ENCODE data around the gene UIMC1.

The UIMC1 gene

DNA sequence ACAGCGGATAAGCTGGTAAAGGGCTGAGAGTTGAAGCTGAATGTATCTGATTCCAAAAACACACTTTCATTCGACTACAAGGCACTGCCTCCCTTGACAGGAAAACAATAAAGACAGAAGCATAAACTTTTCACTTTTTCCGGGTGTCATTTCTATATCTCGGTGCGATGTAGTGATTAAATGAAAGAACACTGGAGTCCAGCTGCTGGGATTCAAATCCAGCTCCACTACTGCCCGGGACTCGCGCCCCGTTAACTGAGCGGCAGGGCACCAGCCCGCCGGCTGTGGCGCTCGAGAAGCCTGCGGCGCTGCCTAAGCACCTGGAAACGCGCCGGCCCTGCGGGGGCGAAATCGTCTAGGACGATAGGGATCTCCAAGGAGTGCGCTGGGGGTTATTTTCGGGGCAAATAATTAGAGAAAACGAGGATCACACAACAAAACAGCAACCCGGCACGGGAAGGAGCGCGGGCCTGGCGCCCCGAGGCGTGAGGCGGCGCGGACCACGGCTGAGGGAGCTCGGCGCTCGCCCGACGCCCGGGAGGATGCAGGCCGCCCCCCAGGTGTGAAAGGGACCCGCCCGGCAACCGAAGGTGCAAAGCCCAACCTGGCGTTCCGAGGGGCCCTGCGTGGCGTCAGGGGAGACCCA, 837 bp downstream of the UIMC1 start (continued):
- TF ChIP-seq ZNF660 (tag by site-specific recombination; IDR thresholded peaks at IDR 0.05) = 0 out of 2 replicates have a peak, but pooled peaks have one; percentile 38
- TF ChIP-seq KLF8 (tag by site-specific recombination; IDR thresholded peaks at IDR 0.05) = no peak
- no peak for TF ChIP-seq ZNF335 (tag by site-specific recombination; conservative IDR thresholded peaks at IDR 0.05)
- no peak for TF ChIP-seq ZNF311 (tag by site-specific recombination; IDR thresholded peaks at IDR 0.05; ENCODE audit: borderline replicate concordance)
- TF ChIP-seq, protein P1, sequence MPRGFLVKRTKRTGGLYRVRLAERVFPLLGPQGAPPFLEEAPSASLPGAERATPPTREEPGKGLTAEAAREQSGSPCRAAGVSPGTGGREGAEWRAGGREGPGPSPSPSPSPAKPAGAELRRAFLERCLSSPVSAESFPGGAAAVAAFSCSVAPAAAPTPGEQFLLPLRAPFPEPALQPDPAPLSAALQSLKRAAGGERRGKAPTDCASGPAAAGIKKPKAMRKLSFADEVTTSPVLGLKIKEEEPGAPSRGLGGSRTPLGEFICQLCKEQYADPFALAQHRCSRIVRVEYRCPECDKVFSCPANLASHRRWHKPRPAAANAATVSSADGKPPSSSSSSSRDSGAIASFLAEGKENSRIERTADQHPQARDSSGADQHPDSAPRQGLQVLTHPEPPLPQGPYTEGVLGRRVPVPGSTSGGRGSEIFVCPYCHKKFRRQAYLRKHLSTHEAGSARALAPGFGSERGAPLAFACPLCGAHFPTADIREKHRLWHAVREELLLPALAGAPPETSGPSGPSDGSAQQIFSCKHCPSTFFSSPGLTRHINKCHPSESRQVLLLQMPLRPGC (tag by site-specific recombination; IDR thresholded peaks at IDR 0.05) = no peak
- TF ChIP-seq ZNF10 (tag by site-specific recombination; IDR thresholded peaks at IDR 0.05) = no peak
- TF ChIP-seq ZBTB1 (tag by site-specific recombination; IDR thresholded peaks at IDR 0.05) = no peak
- TF ChIP-seq ZNF76 (tag by site-specific recombination; IDR thresholded peaks at IDR 0.05; ENCODE audit: borderline replicate concordance, low read depth) = no peak
- peak; percentile 5; the same call in 1 of the 2 replicates for TF ChIP-seq IKZF3 (tag by site-specific recombination; IDR thresholded peaks at IDR 0.05)
- no peak for TF ChIP-seq ZFP3 (tag by site-specific recombination; IDR thresholded peaks at IDR 0.05; ENCODE audit: low read depth)
- TF ChIP-seq ZNF837 (tag by site-specific recombination; IDR thresholded peaks at IDR 0.05) = 0 out of 2 replicates have a peak, but pooled peaks have one; percentile 12
- TF ChIP-seq ZNF555 (tag by site-specific recombination; conservative IDR thresholded peaks at IDR 0.05) = no peak
- no peak for TF ChIP-seq ZNF707 (tag by site-specific recombination; IDR thresholded peaks at IDR 0.05)
- no peak for TF ChIP-seq ZNF292 (tag by site-specific recombination; IDR thresholded peaks at IDR 0.05; ENCODE audit: borderline replicate concordance, low read depth)
- no peak for TF ChIP-seq ZNF501 (tag by site-specific recombination; IDR thresholded peaks at IDR 0.05)
- TF ChIP-seq GFI1B (tag by site-specific recombination; IDR thresholded peaks at IDR 0.05) = no peak
- no peak for TF ChIP-seq ZNF610 (tag by site-specific recombination; IDR thresholded peaks at IDR 0.05; ENCODE audit: borderline replicate concordance)
- TF ChIP-seq ZNF174 (tag by site-specific recombination; IDR thresholded peaks at IDR 0.05) = no peak
- TF ChIP-seq ZNF157 (tag by site-specific recombination; IDR thresholded peaks at IDR 0.05) = no peak
- TF ChIP-seq, protein P2, sequence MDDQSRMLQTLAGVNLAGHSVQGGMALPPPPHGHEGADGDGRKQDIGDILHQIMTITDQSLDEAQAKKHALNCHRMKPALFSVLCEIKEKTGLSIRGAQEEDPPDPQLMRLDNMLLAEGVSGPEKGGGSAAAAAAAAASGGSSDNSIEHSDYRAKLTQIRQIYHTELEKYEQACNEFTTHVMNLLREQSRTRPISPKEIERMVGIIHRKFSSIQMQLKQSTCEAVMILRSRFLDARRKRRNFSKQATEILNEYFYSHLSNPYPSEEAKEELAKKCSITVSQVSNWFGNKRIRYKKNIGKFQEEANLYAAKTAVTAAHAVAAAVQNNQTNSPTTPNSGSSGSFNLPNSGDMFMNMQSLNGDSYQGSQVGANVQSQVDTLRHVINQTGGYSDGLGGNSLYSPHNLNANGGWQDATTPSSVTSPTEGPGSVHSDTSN (CRISPR knock-in tag; IDR thresholded peaks at IDR 0.05) = no peak
- peak; percentile 63 for TF ChIP-seq ZNF600 (tag by site-specific recombination; IDR thresholded peaks at IDR 0.05)
- TF ChIP-seq ZBTB21 (tag by site-specific recombination; IDR thresholded peaks at IDR 0.05) = no peak
- no peak for TF ChIP-seq ZNF366 (tag by site-specific recombination; conservative IDR thresholded peaks at IDR 0.05)
- TF ChIP-seq HOXA7 (CRISPR knock-in tag; IDR thresholded peaks at IDR 0.05; ENCODE audit: borderline replicate concordance) = no peak

DNA sequence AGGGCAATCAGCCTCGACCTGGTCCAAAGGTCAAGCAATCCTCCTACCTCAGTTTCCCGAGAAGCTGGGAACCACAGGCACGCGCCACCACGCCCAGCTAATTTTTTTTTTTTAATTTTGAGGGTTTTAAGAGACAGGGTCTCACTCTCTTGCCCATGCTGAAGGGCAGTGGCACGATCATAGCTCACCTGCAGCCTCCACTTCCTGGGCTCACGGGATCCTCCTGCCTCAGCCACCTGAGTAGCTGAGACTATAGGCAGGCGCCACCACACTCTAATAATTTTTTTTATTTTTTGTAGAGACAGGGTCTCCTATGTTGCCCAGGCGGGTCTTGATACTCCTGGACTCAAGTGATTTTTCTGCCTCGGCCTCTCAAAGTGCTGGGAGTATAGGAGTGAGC, 1.6 kb downstream of the UIMC1 start:
- Histone ChIP-seq H3K27ac (ENCODE audit: extremely low read depth, low read depth, low read length) (peak overlapping the region; percentile 83; the same call in 1 of the 2 replicates), H3K36me3 (ENCODE audit: control insufficient read depth in 2 of 2, insufficient read depth in 1 of 2, low read length in 2 of 2) (no peaks in the 10 kb centered on the region; a peak in 1 of 3 replicates), H3K4me3 (ENCODE audit: low read depth, low read length) (peak overlapping the region; percentile 66), H3K4me1 (ENCODE audit: control insufficient read depth, insufficient read depth, low read length) (peaks cover 14% of the 10 kb centered on the region), H3K9me3 (ENCODE audit: control insufficient read depth, insufficient read depth, low read depth, low read length) (no peaks in the 10 kb centered on the region)
- ChIA-PET POLR2A (interaction anchor here (0.5 to 2.4 kb wide), 4 partner anchors 8 to 17 kb away, joined by 3 to 8 read pairs (median 5); partner anchors contain the start of gene ZNF346), CTCF (interaction anchor here (0.5 to 1.4 kb wide), 5 partner anchors 8 to 344 kb away, joined by 3 to 5 read pairs (median 3); no protein-coding TSS in a partner anchor)
- TF ChIP-seq, protein P3, sequence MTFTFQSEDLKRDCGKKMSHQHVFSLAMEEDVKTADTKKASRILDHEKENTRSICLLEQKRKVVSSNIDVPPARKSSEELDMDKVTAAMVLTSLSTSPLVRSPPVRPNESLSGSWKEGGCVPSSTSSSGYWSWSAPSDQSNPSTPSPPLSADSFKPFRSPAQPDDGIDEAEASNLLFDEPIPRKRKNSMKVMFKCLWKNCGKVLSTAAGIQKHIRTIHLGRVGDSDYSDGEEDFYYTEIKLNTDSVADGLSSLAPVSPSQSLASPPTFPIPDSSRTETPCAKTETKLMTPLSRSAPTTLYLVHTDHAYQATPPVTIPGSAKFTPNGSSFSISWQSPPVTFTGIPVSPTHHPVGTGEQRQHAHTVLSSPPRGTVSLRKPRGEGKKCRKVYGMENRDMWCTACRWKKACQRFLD (tag by site-specific recombination; IDR thresholded peaks at IDR 0.05) = no peak
- 0 out of 2 replicates have a peak, but pooled peaks have one; percentile 38 for TF ChIP-seq ZNF121 (tag by site-specific recombination; IDR thresholded peaks at IDR 0.05)

Data from HEK293 (cell line).